NCI-H2081 (cell line): ENCODE data around the gene KRAS.
A peak's percentile ranks its signal among the peaks of the same experiment; 100 is the strongest.
"Not testable (repeated sequence)": the region's sequence is repeated elsewhere in the genome, so short reads cannot be mapped to it uniquely, and the experiment has no call there.

Source experiments
- DNase-seq, 2 experiments: peaks; one replicate each; lab custom pipeline; 2025; lab: John Stamatoyannopoulos, UW

Gene KRAS

DNA sequence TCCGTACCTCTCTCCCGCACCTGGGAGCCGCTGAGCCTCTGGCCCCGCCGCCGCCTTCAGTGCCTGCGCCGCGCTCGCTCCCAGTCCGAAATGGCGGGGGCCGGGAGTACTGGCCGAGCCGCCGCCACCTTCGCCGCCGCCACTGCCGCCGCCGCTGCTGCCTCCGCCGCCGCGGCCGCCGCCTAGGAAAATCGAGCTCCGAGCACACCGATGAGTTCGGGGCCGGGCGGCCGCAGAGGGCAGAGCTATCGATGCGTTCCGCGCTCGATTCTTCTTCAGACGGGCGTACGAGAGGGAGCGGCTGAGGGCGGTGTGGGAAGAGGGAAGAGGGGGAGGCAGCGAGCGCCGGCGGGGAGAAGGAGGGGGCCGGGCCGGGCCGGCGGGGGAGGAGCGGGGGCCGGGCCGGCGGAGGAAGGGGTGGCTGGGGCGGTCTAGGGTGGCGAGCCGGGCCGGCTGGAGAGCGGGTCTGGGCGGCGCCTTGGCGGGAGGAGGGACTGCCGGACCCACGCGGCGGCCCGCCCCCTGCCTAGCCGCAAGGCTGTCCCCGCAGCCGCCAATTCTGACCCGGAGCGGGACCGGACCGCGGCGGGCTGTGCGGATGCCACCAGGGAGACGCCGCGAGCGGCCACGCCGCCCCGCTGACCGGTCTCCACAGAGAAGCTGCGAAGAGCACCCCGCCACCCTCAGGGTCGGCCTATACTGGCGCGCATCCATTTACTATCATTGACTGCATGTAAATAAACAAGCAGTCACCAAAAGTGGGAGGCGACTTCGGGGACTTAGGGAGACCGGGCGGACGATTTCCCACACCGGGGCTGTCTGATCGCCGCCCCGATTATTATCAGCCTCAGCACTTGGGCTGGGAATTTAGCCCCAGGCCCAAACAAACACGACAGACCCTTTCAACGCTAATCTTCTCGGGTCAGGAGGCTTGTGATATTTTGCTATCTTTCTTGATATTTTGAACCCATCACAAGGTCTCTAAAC is at the start of gene KRAS:
Gene KRAS (minus strand): TSS at position 186 of the 987 bp plus-strand sequence.
- peak; percentile 96 for DNase-seq

DNA sequence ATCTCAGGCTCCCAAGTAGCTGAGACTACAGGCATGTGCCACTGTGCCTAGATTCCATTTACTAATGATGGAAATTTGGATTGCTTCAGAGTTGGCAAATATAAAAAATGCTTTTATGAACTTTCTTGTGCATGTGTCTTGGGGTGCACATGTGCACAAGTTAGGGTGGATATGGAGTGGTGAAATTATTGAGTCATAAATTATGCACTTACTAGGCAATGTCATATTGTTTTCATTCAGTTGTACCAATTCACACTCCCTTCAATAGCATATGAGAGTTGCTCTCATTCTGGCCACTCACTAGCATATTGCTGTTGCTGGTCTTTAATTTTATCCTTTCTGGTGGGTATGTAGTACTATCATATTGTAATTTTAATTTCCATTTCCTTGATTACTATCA is 45.7 kb upstream of the KRAS start:
- no peak for DNase-seq

DNA sequence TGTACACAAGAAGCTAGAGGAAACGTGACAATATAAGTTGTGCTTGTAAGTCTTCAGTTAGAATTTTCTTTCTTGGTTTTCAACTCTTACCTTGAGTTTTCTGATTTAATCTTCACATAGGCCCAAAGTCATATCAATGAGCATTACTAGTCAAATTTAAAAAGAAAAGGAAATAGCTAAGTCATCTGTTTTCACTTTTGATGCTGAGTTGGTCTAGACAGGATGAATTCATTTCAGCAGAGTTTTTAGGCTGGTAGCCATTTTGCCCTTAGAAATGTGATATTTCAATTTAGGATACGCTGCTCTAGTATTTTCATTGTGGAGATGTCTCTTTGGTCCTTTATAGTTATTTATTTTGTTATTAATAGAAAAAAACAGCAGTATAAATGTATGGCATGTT is 44.6 kb upstream of the KRAS start:
- no peak for DNase-seq

DNA sequence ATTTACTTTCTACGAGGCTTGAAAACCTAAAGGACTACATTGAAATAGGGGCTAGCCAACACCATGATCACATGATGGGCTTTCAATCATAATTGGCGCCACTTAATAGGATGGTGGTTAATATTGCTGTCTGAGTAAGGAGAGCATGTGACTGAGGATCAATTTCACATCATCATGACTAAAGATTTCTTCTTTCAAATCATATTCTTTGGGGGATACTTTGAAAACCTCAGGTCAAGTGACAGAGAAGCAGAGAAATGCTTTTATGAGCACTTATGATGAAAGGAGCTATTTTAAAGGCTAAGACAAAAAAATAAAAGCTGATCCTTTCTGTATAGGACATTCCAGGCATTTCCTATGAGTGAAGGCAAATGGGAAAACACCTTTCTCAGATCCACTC is 42.9 kb upstream of the KRAS start:
- DNase-seq = no peak

DNA sequence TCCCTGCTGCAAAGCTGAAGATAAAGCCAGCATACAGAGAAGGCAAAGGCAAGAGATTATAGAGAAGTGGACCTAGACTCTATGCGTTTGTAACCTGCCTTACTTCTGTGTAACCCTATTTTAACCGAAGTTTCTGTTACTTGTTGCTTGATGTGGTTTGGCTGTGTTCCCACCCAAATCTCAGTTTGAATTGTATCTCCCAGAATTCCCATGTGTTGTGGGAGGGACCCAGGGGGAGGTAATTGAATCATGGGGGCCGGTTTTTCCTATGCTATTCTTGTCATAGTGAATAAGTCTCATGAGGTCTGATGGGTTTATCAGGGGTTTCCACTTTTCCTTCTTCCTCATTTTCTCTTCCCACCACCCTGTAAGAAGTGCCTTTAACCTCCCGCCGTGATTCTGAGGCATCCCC is 42.1 kb upstream of the KRAS start:
- not testable (repeated sequence) for DNase-seq

DNA sequence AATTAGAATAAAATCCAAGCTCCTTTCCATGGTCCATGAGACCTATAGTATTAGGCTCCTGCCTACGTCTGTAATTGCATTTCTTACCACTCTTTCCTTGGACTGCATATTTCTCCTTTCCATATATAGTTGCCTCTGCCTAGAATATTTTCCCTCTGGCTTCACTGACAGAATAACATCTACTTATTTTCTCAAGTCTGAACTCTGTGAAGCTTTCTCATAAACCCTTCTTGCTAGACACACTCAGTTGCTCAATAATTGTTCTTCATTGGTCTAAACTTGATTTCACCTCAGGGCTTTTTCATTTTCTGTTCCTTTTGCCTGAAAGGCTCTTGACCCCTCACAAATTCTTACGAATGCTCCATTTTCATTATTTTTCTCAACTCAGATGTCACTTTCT is 36.9 kb upstream of the KRAS start:
- DNase-seq = no peak

DNA sequence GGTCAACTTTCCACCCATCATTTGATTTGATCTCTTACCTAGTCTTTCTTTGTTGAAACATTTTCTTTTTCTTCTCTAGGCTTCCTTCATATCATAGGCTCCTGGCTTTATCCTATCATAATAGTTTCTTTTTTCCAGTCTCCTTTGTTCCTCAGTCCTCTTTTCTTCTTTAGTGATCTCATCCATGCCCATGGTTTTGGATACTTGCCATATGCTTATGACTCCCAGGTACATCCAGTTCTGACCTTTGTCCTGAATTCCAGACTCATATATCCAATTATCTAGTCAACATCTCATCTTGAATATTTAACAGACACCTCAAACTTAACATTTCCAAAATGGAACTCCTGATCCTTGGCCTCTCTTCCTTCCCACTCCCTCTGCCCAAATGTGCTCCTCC is 36.1 kb upstream of the KRAS start:
- no peak for DNase-seq

DNA sequence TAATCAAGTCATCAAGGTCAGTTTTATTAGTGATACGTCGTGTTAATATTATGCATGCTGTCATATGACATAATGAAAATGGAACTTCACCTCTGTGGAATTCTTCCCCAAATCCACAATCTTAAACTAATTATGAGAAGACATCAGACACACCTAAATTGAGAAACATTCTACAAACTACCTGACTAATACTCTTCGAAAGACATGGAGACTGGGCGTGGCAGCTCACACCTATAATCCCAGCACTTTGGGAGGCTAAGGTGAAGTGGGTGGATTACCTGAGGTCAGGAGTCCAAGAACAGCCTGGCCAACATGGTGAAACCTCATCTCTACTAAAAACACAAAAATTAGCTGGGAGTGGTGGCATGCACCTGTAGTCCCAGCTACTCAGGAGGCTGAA is 33.3 kb upstream of the KRAS start:
- no peak for DNase-seq

- no peak for DNase-seq
Measured at GRCh38 chr12:25283006-25283405, 32.3 kb upstream of the KRAS start.

DNA sequence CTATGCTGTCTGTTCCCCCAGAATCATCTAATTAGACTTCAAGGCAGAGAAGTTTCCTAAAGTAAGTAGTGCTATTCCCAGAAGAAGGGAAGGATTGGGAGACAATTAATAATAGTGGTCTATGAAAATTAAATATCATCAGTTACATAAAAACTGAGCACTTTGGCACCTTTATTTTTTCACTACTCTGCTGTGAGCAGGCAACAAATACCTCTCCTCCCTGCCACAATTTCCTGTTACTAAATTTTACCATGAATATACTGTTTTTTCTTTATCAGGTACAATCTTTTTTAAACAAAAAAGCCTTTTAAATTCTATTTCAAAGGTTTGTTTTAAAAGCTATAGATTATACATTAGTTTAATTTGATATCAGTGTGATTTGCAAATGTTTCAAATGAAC is 29.4 kb upstream of the KRAS start:
- DNase-seq = no peak

DNA sequence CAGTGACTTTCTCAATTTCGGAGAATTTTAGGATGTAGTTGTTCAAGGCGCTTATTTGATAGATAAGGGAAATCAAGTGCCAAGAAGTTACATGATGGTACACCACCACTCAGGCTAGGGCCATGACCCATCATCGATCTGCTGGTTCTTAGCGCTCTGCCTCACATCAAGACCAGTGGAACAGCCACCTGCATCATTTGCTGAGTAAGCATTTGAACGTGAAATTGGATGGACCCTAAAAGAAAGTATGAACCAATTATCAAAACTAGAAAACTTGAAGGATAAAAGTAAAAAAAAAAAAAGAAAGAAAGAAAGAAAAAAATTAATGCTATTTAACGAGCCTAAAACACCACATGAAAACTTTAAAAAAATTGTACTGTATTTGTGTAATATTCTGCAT is 27.5 kb upstream of the KRAS start:
- no peak for DNase-seq

DNA sequence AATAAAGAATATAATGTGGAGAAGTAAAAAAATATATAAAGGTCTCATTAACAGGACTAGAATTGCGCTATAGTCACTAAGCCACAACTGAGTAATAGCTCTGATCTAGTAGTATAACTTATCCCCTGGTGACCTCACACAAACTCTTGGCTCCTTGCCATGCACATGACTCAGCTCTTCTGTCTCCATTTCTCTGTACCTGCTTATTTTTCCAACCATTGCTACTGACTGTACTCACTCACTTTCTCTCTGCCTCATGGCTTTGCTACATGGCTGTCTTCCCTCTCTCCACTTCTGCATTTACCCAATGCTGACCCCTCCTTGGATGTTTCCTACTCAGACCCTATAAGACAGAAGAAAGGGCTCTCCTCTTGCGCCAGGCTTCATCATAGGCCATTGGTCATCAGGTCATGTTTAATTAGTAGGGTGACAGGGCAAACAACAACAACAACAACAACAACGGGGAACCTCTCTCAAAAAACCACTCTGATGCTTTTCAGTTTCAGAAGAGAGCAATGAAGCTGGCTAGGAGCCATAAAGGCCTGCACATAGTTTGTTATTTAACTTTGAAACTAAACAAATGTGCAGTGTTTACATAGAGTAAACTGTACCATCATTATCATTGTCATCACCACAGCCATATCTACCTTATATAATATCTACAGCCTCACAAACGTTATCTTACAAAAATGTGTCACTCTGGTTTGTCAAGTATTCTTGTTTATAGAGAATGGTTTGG is 25.6 kb upstream of the KRAS start:
- peak in 1 of 2 experiments; percentile 60 for DNase-seq

DNA sequence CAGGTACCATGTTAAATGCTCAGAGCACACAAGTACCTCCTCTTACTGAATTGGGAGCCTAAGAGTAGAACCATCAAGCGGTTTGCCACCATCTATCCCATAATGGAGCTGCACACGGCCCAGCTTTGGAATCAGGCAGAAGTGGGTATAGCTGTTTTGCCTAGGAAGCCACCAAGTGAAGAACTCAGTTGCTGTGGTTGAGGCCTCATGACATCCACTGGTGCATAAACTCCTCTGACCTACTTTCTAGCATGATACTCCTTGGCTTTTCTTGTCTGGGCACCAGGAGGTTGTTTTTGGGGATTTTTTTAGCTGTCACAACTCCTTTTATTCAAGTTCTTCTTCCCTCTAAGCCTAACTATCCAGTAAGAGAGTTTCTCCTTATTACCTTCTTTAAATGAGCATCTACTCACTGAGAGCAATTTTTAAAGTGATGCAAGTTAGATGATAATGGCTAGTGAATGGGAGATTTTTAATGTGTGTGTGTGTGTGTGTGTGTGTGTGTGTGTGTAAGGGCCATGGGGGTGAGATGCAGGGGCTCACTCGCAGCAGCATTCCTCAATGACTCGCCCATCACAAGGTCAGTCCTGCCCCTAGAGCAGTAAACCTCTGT is 20.9 kb upstream of the KRAS start:
- DNase-seq = no peak

- DNase-seq = no peak
Measured at GRCh38 chr12:25269701-25270100, 19.0 kb upstream of the KRAS start.

- DNase-seq = no peak
Measured at GRCh38 chr12:25266497-25266896, 15.8 kb upstream of the KRAS start.

DNA sequence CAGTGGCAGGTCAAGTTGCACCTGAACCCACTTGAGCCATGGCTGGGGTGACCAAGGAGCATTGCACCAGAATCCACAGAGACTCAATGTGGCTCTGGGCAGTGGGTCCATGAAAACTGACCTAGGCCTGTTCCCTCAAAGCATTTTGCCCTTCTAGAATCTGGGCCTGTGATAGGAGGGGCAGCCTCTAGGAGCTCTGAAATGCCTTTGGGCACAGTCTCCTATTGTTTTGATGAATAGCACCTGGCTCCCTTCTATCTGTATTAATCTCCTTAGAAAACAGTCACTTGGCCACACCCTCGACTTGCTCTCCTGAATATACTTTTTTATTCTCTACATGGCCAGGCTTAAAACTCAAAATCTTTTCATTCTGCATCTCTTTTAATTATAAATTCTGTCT is 14.1 kb upstream of the KRAS start:
- no peak for DNase-seq

DNA sequence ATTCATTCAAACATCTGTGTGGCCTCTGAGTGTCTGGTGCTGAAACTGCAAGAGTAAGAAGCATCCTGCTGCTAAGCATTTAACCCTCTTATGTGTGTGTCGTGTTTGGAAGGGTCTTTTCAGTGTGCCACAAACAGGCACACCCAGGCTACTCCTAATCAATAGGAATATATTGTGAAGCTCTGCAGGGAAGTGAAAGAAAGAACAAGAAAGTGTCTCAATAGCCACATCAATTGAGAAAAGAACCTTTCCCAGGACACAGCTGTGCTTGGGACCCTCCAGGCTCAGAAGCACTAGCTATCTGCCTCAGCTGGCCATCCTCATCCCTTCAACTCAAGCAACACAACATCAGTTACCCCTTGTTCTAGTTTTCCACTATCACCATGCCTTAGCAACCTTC is 13.4 kb upstream of the KRAS start:
- no peak for DNase-seq

DNA sequence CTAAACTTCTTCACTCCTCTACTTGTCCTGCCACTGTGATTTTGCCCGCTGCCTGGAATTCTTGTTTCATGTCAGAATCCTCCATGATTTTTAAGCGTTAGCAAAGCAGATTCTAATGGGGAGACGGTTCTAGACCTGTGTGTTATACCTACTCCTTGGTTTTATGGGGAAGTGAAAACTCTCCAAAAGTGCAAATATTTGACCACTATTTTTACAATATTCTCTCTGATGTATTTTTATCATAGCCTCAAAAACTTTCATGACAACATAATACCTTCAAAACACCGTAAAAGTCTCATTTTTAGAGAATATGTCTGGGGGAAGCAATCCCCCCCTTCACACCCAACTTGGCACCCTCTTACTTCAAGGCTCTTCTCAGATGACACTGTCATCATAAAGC is 12.9 kb upstream of the KRAS start:
- no peak for DNase-seq

GRCh38 chr12:25262389-25263074 is 11.8 kb upstream of the KRAS start:
- DNase-seq = no peak

DNA sequence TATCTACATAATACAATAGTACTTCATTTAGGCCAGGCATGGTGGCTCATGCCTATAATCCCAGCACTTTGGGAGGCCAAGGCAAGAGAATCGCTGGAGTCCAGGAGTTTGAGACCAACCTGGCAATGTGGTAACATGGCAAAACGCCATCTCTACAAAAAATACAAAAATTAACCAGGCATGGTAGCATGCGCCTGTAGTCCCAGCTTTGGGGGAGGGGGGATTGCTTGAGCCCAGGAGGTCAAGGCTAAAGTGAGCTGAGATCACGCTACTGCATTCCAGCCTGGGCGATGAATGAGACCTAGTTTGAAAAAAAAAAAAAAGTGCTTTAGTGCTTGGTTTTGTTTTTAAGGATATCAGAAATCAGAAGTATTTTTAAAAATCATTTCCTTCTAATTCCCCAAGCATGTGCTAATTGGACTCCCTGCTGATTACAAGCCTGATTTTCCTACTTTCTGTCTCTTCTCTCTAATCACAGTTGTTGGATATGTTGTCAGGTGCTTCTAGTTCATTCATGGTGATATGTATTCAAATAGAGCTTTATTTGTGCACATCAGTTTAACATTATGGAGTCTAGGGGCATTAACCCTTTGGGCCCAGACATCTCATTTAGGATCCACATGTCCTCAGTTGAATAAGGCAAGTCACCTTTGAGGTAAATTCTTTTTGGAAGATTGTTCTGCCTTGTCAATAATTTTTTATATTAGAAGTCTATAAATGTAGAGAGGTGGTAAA is 7.0 kb upstream of the KRAS start:
- no peak for DNase-seq

- DNase-seq = no peak
Measured at GRCh38 chr12:25256826-25257225, 6.1 kb upstream of the KRAS start.
